OCI-LY3 (cell line): ENCODE data around the gene PLPPR3.
"Not testable (repeated sequence)": the region's sequence is repeated elsewhere in the genome, so short reads cannot be mapped to it uniquely, and the experiment has no call there.

Experiments
- H2AFZ ChIP-seq: fragments of 200-600, 300-600 bp; shearing (Covaris generic); 2 replicates; pipeline ENCODE4 v1.6.0; 2014; ENCODE audit warnings: antibody characterized with exemption, low read depth, low read length
- H3K27ac ChIP-seq: fragments of 200-600, 300-600 bp; sonication (generic); 2 replicates; pipeline ENCODE4 v1.5.1; 2014; ENCODE audit warnings: mild to moderate bottlenecking, low read length, moderate library complexity, mixed read lengths
- H3K27me3 ChIP-seq: fragments of 200-600, 300-600 bp; sonication (generic); 2 replicates; pipeline ENCODE4 v1.6.1; 2014; ENCODE audit warnings: low read depth, low read length, mixed read lengths
- H3K36me3 ChIP-seq: fragments of 200-600, 300-600 bp; sonication (generic); replicated peaks from 2 replicates; pipeline ENCODE3; 2014; ENCODE audit warnings: low read depth, low read length, mixed read lengths
- H3K4me1 ChIP-seq: fragments of 300-600, 200-600 bp; sonication (generic); 2 replicates; pipeline ENCODE4 v1.6.1; 2014; ENCODE audit warnings: low read length, mixed read lengths
- H3K4me2 ChIP-seq: fragments of 200-600, 300-600 bp; sonication (generic); 2 replicates; pipeline ENCODE4 v1.6.1; 2014; ENCODE audit warnings: low read length, mixed read lengths
- H3K4me3 ChIP-seq: fragments of 300-600, 200-600 bp; sonication (generic); 2 replicates; pipeline ENCODE4 v1.5.1; 2014; ENCODE audit warnings: antibody characterized with exemption, mild to moderate bottlenecking, low read length, moderate library complexity
- H3K79me2 ChIP-seq: fragments of 300-600, 200-600 bp; shearing (Covaris generic); 2 replicates; pipeline ENCODE4 v1.6.1; 2014; ENCODE audit warnings: mild to moderate bottlenecking, low read length, mixed read lengths
- H3K9ac ChIP-seq: fragments of 300-600, 200-600 bp; shearing (Covaris generic); 2 replicates; pipeline ENCODE4 v1.6.0; 2014; ENCODE audit warnings: mild to moderate bottlenecking, low read length, moderate library complexity
- H3K9me3 ChIP-seq: fragments of 200-600, 300-600 bp; shearing (Covaris generic); 2 replicates; pipeline ENCODE4 v1.6.1; 2014; ENCODE audit warnings: low read length, mixed read lengths; ENCODE audit not compliant: insufficient read depth
- H4K20me1 ChIP-seq: fragments of 200-600, 300-600 bp; sonication (generic); 2 replicates; pipeline ENCODE4 v1.6.1; 2016; ENCODE audit warnings: low read length, mixed read lengths; ENCODE audit not compliant: insufficient read depth
- EZH2phosphoT487 ChIP-seq: fragments of 200-600 bp; shearing (Covaris generic); IDR thresholded peaks from 2 replicates; pipeline ENCODE4 v1.6.1; 2018; ENCODE audit warnings: antibody characterized with exemption, mixed run types, low read depth
- TF ChIP-seq, protein P1 (sequence below): fragments of 200-600, 300-600 bp; sonication (generic); IDR thresholded peaks from 2 replicates; pipeline ENCODE4 v1.5.1; 2014; ENCODE audit warnings: antibody characterized with exemption, low read length, low read depth

Gene PLPPR3

DNA sequence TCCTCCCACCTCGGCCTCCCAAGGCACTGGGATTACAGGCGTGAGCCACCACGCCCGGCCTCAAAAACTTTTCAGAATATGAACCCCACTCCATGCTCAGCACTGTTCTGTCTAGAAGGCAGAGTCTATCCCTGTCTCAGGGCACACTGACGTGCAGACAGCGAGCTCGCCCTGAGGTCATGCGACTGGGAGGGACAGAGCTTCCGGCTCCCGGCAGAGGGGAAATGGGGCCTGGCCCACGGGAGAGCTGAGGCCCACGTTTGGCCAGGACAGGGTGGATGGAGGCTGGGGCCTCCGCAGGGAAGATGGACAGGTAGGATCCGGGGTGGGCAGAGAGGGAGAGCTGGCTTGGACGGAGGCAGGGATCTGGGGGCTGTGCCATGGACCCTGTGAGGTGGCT lies 3.1 kb upstream of the PLPPR3 start:
- Histone ChIP-seq H3K79me2 (no peaks in the 10 kb centered on the region), H3K36me3 (no peaks in the 10 kb centered on the region), H4K20me1 (no peaks in the 10 kb centered on the region), H2AFZ (no peak overlapping the region), H3K9me3 (no peaks in the 10 kb centered on the region), H3K4me1 (peaks cover 16% of the 10 kb centered on the region), H3K4me2 (no peak overlapping the region), H3K27me3 (peaks cover 3% of the 10 kb centered on the region; the same call in 1 of the 2 replicates), H3K4me3 (no peak overlapping the region), H3K9ac (no peak overlapping the region), H3K27ac (no peak overlapping the region)
- TF ChIP-seq, protein P1, sequence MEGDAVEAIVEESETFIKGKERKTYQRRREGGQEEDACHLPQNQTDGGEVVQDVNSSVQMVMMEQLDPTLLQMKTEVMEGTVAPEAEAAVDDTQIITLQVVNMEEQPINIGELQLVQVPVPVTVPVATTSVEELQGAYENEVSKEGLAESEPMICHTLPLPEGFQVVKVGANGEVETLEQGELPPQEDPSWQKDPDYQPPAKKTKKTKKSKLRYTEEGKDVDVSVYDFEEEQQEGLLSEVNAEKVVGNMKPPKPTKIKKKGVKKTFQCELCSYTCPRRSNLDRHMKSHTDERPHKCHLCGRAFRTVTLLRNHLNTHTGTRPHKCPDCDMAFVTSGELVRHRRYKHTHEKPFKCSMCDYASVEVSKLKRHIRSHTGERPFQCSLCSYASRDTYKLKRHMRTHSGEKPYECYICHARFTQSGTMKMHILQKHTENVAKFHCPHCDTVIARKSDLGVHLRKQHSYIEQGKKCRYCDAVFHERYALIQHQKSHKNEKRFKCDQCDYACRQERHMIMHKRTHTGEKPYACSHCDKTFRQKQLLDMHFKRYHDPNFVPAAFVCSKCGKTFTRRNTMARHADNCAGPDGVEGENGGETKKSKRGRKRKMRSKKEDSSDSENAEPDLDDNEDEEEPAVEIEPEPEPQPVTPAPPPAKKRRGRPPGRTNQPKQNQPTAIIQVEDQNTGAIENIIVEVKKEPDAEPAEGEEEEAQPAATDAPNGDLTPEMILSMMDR, result no peak
- TF ChIP-seq EZH2phosphoT487, result no peak

DNA sequence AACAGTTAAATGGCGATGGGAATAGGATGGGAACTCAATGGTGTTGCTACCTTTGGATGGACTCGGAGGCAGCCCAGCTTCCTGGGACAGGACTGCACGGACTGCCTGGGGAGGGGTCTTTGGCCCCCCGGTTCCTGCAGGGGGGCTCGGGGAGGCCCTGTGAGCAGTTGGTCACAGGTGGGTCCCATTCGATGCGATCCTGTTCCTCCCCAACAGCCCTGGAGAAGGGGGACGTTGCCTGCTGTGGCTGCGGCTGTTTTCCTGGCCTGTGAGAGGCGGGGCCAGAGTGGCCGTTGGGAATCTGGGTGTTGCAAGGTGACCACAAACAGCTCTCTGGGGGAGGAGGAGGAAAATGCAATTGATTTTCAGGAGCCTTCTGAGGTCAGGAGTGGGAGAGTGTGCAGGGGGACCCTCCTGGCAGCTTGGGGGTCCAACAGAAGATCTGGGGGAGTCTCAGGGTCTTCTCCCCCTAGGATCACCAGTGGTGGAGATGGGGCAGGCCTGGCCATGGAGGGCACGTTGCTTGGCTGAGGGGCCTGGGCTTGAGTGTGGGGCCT lies 1.9 kb upstream of the PLPPR3 start:
- no peaks in the 10 kb centered on the region for H4K20me1 ChIP-seq
- no peaks in the 10 kb centered on the region for H3K27me3 ChIP-seq
- H3K4me1 ChIP-seq, result peaks cover 7% of the 10 kb centered on the region; the same call in 1 of the 2 replicates
- H3K27ac ChIP-seq, result no peak overlapping the region
- H3K4me2 ChIP-seq, result no peak overlapping the region
- H2AFZ ChIP-seq, result no peak overlapping the region
- no peak overlapping the region for H3K4me3 ChIP-seq
- no peak overlapping the region for H3K9ac ChIP-seq
- no peak for TF ChIP-seq EZH2phosphoT487
- TF ChIP-seq, protein P1, result no peak
- H3K9me3 ChIP-seq, result no peaks in the 10 kb centered on the region
- H3K79me2 ChIP-seq, result no peaks in the 10 kb centered on the region
- no peaks in the 10 kb centered on the region for H3K36me3 ChIP-seq

DNA sequence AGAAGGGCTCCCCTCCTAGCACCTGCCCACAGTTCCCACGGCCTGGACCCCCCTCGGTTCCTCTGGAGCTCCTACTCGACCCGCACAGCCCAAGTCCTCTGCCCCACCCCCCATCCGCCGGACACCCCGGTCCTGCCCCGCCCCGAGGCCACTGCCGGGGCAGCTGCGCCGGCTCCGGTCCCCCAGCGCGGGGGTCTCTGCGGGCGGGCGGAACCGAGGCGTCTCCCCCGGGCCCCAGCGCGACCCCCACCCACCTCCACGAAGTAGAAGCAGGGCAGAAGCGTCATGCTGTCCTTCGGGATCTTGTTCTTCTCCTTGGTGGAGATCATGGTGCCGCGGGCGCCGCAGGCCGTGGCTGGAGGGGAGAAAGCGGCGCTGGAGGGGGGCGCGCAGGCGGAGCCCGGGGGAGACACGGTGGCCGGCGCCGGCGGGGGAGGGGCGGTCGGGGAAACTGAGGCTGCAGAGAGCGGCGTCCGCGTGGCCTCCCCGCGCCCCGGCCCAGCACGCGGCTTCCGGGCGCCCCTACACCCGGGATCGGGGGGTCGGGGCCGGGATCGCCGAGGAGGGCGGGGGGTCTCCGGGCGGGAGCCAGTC lies 427 bp downstream of the PLPPR3 start:
- Histone ChIP-seq H3K79me2 (no peaks in the 10 kb centered on the region), H3K9me3 (no peaks in the 10 kb centered on the region), H3K27ac (no peak overlapping the region), H3K36me3 (peaks cover 2% of the 10 kb centered on the region), H2AFZ (no peak overlapping the region), H4K20me1 (no peaks in the 10 kb centered on the region), H3K4me2 (no peak overlapping the region), H3K27me3 (no peaks in the 10 kb centered on the region), H3K4me3 (no peak overlapping the region), H3K4me1 (no peaks in the 10 kb centered on the region), H3K9ac (no peak overlapping the region)
- no peak for TF ChIP-seq EZH2phosphoT487
- TF ChIP-seq, protein P1, result no peak

DNA sequence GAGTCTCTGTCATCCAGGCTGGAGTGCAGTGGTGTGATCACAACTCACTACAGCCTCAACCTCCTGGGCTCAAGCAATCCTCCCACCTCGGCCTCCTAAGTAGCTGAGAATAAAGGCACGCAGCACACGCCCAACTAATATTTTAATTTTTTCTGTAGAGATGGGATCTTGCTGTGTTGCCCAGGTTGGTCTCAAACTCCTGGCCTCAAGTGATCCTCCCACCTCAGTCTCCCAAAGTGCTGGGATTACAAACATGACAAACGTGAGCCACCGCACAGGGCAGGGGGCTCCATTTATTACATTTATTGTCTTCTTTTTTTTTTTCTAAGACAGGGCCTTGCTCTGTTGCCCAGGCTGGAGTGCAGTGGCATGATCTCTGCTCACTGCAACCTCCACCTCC lies 1.5 kb downstream of the PLPPR3 start:
- H3K9me3 ChIP-seq, H3K4me1 ChIP-seq, H3K4me2 ChIP-seq, H3K27me3 ChIP-seq, H3K79me2 ChIP-seq, H3K9ac ChIP-seq, H4K20me1 ChIP-seq, H2AFZ ChIP-seq, H3K4me3 ChIP-seq, H3K27ac ChIP-seq: not testable (repeated sequence)
- H3K36me3 ChIP-seq, result peaks cover 10% of the 10 kb centered on the region
